ENCODE measurements around the gene FHIT.

DNA sequence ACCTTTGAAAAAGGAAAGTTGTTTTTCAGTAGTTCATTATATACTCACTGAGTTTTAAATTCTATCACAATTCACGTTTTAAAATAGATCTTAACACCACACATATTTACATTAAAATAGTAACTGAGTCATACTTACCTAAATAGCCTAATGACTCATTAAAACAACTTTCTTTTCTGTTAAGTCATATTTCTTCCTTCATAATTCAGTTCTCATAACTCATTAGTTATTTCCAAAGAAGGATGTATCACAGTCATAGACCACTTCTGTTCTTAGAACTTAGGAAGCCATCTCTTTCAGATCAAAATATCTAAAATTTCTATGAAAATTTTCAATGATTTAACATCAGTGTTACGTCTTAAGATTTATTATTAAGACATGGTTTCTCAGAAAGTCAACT is 885.9 kb downstream of the FHIT start:
- TF ChIP-seq, protein P1, sequence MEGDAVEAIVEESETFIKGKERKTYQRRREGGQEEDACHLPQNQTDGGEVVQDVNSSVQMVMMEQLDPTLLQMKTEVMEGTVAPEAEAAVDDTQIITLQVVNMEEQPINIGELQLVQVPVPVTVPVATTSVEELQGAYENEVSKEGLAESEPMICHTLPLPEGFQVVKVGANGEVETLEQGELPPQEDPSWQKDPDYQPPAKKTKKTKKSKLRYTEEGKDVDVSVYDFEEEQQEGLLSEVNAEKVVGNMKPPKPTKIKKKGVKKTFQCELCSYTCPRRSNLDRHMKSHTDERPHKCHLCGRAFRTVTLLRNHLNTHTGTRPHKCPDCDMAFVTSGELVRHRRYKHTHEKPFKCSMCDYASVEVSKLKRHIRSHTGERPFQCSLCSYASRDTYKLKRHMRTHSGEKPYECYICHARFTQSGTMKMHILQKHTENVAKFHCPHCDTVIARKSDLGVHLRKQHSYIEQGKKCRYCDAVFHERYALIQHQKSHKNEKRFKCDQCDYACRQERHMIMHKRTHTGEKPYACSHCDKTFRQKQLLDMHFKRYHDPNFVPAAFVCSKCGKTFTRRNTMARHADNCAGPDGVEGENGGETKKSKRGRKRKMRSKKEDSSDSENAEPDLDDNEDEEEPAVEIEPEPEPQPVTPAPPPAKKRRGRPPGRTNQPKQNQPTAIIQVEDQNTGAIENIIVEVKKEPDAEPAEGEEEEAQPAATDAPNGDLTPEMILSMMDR (IDR thresholded peaks at IDR 0.05; ENCODE audit: insufficient read depth, low read length, poor library complexity, severe bottlenecking) = no peak
- no peak for TF ChIP-seq EZH2phosphoT487 (conservative IDR thresholded peaks at IDR 0.05; ENCODE audit: low read length)
